ENCODE results near the gene MYPN.

The MYPN gene

DNA sequence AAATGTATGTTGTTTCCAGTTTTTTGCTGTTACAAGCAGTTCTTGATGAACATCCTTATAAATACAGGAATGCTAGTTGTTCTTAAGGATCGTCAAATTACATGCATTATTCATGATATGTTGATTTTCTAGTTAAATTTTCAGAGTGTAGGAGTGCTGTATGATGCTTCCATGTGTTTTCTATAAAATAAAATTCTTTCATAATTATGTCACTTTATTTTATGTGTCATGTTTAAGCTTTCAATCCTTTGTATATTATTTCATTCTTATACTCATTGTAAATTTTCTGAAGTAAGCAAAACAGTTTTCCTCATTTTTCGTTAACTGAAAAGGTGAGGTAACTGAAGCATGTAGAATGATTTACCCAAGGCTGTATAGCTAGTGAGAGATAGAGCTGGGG lies 16.8 kb upstream of the MYPN start:
- no peak for DNase-seq

DNA sequence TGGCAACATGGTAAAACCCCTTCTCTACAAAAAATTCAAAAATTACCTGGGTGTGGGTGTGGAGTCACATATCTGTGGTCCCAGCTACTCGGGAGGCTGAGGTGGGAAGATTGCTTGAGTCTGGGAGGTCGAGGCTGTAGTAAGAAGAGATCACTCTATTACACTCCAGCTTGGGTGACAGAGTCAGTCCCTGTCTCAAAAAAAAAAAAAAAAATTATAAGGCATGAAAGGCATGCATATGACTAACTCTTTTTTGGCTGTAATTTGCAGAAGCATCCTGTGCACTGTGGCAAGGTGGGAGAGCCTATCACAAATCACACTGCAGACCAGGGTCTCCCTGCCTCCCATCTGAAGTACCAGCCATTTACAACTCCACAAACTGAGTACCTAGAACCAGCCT lies 14.1 kb upstream of the MYPN start:
- no peak for DNase-seq

DNA sequence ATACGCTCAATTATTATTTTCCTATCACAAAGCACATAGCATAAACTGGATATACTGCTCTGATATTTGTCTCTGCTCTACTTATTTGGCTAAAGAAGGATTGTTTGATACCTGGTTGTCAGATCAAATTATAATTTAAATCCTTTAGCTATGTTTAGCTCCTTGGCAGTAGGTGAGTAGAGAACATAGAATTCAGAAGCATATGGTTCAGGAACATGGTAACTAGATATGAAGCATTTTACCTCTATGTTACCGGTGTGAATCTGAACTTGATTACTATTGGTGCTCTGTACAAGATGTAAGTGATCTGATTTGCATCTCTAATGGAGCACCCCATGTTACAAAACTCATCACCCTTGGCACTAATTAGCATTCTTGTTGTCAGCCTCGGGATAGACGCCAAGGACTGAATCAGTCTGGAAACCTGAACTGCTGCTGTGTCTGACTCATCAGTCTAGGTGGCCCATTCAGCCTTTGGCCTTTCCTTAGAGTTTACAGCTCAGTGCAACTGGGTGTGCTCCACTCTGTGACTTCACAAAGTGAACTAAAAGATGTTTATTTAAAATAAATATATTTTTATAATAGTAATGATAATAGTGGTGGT lies 12.3 kb upstream of the MYPN start:
- DNase-seq: no peak

DNA sequence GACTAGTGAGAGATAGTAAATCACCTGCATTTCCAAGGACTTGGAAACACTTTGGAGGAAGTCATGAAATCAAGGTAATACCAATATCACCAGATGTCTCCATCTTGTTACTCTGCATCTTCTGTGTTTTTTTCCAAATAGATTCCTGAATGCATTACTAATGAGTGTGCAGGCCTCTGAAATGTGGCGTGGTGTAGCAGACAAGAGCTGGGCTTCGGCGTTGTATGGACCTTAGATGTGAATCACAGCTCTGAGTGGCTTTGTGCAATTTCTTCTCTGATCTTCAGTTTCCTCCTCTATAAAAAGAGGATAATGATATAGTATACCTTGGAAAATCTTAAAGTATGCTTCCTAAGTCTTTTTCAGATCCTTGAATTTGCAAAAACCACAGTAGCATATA lies 9.6 kb upstream of the MYPN start:
- DNase-seq: no peak

DNA sequence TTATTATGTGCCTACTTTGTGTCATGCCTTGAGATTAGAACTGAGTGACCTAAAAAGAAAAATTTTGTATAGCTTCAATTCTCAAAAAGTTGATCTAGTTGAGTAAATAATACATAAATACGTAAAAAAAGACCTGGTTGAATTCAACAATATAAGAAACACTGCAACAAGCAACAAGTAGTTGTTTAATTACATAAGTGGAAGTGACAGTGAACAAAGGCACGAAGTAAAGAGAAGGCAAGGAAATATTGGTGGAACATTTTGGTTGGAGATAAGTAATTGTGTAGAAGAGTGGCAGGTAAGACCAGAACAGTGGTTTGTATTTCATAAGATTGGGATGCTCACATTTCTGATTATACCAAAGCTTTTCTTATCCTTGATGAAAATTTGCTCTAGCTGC lies 8.2 kb upstream of the MYPN start:
- DNase-seq: no peak

DNA sequence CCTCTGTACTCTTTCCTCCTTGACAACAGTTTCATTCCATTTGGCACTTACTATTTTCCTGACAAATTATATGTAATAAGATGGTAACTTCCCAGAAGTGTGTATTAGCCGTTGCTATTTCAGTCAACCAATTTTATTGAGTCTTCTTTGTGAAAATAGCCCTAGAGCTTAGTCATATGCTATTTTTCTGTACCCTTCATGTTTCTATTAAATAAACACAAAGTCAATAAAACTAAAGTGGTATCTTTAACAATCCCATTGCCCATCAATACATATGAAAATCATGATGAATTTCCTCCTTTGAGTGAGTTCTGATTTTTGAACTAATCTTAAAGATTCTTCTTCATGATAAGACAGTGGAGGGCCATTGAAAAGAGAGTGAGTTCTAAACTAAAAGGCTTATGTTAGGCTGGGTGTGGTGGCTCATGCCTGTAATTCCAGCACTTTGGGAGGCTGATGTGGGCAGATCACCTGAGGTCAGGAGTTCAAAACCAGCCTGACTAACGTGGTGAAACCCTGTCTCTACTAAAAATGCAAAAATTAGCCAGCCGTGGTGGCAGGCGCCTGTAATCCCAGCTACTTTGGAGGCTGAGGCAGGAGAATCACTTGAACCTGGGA lies 5.9 kb upstream of the MYPN start:
- no peak for DNase-seq

DNA sequence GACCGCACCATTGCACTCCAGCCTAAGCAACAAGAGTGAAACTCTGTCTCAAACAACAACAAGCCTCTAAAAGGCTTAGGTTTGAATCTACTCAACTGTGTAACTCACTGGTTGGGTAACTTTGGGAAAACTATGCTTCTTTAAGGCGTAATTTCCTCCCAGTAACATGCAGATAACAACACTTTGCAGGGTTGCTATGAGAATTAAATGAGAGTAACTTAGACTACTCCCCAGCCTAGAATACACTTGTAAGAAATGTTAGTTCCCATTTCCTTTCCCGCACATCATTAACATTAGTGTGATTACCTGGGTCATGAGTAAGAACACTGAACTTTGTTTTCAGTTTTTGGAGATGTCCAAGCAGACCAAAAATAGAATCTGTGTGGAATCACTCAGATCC lies 5.4 kb upstream of the MYPN start:
- DNase-seq: no peak

DNA sequence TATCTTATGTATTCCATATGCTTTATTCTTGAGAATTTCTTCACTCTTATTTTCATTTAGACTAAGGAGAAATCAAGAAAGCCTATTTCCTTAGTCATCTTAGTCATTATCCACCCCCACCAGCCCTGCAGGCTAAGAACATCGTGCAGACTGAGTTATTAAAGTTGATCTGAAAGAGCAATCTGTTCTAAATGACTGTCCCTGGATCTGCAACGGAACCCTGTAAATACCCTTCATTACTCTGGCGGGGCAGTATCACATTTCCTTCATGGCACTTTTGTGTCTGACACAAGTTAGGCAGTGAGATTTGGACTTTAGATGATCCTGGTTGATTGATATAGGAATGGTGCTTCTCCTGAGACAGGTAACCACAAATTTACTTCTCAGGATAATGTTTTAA lies 3.5 kb upstream of the MYPN start:
- no peak for DNase-seq

DNA sequence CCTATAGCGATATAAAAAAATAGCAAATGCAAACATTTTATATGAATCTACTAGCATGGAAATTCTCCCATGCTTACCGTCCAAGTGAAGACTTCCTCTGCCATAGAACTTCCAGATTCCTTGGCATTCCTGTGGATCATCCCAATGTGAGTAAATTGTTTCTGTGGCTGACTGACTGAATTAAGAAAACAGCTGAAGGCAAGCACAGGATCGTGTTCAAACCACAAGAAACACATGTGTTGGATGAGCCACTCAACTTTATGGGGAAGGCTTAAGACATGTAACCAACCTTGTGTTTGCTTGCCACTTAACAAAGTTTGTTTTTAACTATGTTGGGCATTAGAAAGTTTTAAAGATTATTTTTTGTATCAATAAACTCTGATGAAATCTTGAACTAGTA lies 2.6 kb upstream of the MYPN start:
- no peak for DNase-seq

DNA sequence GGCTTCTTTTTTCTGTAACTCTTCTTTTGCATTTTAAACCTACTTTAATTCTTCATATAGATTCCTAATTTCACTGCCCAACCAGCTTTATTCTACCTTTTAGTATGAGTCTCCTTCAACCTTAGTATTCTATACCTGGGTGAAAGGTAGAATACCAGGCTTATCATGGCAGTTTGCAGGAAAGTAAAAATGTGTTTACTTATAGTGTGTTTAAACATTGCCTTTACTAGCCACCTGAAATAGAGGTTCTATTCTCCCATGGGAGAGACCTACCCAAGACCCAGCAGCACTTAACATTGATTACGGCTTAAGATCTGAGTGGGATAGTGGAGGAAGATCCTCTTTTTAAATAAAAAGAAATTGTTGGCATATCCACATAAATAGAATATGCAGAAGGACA lies 1.6 kb upstream of the MYPN start:
- DNase-seq: no peak

DNA sequence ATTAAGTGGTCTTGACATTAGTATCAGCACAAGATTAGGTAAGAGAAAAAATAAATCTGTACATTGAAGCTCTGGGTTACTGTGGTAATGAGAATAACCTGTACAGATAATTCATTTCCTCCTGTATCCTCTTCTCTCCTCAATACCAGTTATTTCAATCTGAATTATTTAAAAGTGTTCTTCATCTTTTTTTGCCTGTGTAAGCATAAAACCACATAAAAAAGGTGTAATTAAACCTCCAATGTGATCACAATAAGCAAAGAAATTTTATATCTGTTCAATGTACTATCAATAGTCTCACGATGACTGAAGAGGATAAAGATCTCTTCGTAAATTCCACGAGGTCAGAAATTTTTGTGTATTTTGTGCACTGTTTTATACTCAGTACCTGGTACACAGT lies 1.2 kb upstream of the MYPN start:
- no peak for DNase-seq

DNA sequence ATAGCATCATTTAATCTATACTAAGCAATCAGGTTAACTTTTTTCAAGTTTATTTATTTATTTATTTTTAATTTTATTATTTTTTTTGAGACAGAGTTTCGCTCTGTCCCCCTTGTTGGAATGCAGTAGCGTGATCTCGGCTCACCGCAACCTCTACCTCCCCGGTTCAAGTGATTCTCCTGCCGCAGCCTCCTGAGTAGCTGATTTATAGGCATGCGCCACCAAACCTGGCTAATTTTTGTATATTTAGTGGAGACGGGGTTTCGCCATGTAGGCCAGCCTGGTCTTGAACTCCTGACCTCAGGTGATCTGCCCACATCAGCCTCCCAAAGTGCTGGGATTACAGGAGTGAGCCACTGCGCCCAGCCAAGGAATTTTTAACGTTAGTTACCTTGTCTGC lies 635 bp upstream of the MYPN start:
- DNase-seq: no peak

DNA sequence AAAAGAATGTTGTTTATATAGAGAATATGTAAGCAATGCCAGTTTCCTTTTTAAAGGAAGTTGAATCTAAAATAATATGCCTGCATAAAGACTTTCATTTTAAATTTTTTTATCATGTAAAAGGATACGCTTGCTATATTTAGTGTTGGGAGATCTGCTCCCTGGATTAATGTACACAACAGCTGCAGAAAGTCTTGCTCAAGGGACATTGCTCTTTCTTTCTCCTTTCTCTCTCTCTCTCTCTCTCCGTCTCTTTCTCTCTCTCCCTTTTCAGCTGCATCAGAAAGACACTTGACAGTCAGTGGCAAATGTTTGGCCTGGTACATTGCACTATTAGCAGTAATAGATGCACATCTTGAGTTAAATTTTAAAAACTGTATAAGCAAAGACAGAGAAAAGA lies 739 bp downstream of the MYPN start:
- DNase-seq: no peak

DNA sequence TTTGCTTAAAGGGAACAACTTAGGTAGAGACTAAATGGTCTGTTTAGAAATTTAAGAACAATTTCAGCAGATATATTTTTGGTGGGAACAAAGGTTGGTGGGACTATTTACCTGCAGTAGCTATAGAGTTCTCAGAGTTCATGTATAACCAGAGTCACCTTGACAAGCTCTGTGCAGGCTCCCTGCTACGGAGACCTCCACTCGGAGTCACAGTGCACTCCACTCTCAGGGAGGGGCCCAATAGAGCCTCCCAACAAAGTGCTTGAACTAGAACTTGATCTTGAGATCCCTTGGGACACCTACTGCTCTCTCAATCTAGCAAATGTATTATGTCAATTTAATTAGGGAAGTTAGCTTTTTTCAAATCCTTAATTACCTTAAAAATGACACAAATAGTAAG lies 2.3 kb downstream of the MYPN start:
- no peak for DNase-seq

DNA sequence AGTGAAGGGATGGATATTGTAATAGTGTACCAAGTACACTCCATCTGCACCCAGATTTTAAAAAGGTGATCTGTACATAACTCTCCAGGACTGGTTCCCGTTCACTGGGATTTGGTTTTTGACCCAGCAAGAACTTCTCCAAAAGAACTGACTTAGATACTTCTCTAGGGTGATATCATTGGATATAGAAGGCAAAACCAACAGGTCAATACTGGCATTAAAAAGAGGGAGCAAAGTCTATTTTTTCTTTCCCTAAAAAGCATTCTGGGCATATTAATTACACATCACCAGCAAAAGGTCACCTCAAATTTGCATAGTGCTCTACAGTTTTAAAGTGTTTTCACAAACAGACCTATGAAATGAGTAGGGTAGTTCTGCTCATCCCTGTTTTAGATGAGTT lies 3.5 kb downstream of the MYPN start:
- DNase-seq: no peak

DNA sequence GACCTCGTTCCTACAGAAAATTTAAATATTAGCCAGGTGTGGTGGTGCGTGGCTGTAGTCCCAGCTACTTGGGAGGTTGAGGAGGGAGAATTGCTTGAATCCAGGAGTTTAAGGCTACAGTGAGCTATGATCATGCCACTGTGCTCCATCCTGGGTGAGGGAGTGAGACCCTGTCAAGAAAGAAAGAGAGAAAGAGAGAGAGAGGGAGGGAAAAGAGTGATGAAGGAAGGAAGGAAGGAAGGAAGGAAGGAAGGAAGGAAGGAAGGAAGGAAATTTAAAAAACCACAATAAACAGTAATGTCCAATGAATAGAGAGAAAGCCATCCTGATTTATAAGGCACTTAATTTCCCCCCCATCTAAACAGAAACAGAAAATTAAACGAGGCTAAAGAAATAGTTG lies 9.4 kb downstream of the MYPN start:
- DNase-seq: no peak

DNA sequence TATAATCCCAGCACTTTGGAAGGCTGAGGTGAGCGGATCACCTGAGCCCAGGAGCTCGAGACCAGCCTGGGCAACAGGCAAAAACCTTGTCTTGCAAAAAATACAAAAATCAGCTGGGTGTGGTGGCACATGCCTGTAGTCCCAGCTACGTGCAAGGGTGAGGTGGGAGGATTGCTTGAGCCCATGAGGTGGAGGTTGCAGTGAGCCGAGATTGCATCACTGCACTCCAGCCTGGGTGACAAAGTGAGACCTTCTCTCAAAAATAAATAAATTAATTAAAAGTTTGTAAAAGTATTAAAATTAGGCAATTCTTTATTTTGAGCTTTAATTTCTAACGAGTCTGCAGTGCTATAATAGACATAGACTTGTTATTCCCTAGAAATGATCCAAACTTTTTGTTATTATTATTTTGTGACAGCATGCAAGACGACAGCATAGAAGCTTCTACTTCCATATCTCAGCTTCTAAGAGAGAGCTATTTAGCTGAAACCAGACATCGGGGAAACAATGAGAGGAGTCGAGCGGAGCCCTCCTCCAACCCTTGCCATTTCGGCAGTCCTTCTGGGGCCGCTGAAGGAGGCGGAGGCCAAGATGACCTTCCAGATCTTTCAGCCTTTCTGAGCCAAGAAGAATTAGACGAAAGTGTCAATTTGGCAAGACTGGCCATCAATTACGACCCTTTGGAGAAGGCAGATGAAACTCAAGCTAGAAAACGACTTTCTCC lies 11.9 kb downstream of the MYPN start:
- DNase-seq: no peak

DNA sequence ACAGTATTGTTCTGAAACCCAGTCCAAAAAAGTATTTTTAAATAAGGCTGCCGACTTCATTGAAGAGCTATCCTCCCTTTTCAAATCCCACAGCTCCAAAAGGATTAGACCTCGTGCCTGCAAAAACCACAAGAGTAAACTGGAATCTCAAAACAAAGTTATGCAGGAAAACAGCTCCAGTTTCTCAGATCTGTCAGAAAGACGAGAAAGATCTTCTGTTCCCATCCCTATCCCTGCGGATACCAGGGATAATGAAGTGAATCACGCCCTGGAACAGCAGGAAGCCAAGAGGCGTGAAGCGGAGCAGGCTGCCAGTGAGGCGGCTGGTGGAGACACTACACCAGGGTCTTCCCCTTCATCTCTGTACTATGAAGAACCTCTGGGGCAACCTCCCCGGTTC lies 12.6 kb downstream of the MYPN start:
- DNase-seq: no peak

DNA sequence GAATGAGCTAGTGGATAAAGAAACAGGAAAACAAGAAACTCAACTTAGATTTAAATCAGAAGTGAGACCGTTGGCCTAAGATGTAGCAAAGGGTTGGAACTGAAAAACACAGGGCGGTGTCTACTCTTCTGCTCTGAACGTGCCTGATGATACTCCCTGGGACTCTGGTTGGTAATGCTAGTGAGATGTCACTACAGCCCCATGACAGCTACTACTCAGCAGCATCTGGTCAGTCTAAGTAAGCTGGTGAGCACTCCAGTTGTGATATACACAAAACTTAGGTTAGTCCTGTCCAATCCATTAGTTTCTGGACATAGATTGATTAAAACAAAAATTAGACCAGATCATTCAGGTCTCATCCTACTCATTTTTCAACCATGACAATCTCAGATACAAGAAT lies 15.4 kb downstream of the MYPN start:
- no peak for DNase-seq

DNA sequence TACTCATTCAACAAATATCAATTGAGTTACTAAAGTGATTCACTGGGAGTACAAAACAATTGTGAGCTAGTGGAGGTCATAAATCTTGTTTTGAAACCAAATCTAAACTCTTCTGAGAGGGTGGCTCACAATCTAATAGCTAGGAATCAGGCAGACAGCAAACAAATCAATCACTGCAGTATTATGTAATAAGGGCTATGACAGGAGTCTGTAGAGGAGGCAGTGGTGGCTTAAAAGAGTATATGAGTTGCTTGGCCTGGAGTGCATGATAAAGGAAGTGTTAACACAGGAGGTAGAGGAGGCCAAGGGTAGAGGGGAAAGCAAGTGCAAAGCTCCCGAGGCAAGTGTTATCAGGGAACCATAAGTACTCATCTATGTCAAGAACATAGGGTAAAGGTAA lies 16.5 kb downstream of the MYPN start:
- DNase-seq: no peak

DNA sequence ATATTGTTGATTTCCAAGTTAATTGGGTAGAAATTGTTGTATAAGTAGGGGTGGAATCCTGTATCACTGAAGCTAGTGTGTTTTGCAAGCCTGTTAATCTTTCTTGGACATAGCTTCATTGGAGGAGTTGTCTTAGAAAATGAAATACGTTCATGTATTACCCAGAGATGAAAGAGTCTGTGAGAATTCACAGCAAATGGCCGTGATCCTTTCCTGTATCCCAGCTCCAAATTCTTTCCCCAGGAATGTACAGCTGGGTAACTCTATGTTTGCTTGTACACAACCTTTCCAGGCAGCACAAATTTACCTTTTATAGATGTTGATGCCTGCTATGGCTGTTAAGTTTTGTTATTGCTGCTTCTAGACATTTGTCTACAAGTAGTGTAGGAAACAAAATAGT lies 18.7 kb downstream of the MYPN start:
- DNase-seq: no peak

DNA sequence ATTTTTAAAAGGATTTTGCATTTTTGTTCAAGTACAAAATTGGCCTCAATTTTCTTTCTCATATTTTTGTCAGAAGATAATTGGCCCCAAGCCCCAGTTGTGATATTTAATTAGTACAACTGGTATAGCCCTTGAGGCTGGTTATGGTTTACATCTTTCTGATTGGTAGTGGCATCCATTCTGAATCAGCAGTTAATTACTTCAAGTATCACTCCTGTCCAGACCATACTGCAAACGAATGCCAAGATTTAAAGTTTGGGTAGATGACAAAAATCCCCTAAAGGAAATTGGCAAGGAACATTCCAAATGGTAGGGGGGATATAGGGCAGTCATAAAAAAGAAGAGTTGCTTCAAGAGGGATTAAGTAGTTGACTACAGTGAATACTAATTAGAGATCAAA lies 23.1 kb downstream of the MYPN start:
- DNase-seq: no peak

DNA sequence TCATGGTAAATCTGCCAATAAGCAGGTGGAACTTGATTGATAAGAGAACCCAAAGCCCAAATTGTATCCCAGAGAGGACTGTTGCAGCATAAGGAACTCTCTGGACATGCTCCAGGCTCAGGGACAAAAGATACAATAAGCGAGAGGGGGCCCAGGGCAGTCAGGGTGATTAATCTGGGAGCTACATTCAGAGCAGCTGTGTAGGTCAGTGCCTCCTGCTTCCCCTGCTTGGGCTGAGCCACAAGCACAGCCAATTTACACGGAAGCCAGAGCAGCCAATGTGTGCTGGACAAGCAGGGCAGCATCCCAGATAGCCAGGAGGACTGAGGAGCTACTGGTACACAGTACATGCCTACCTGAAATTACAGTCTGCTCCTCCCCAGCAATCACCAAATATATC lies 24.2 kb downstream of the MYPN start:
- DNase-seq: no peak

DNA sequence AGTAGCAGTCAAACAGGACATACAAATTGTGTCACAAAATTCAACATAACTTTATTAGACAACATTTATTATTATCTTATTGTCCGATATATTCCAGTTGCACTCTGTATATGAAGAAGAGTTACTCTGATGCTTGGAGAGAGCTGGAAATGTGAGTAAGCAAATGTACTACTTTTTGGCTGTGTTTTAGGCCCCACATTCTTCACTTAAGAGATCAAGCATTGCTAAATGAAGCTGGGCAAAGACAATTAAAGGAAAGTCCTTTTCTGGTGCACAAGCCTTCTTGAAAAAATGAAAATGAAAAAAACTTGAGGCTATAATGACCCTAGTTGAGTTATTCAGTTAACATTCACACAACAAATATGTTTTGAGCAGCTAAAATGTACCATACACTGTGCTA lies 26.1 kb downstream of the MYPN start:
- DNase-seq: no peak
